GM23338 (cell line): Measurements from ENCODE around the gene XRN1. TPM values are rescaled to one million over a fixed set of nuclear protein-coding genes. Genes with fewer than 3 reads are reported as not detected.

ENCODE experiments used
- ATAC-seq: fragments of 200-7000 bp; cut with Tn5 transposase; 3 replicates; pipeline ENCODE4 v1.9.1; 2020
- DNase-seq: peaks from one replicate; pipeline ENCODE4 v3.0.0-alpha.2; 2015; ENCODE audit warnings: low spot score
- H2AFZ ChIP-seq: fragments of 200-600 bp; sonication (generic); 2 replicates; pipeline ENCODE4 v1.8.0; 2016; ENCODE audit warnings: antibody characterized with exemption, mild to moderate bottlenecking, moderate library complexity
- H3F3A ChIP-seq: fragments of 200-600 bp; sonication (generic); replicated peaks from 2 replicates; pipeline ENCODE4 v1.8.0; 2017; ENCODE audit warnings: antibody characterized with exemption, mixed run types, low read depth
- H3K27ac ChIP-seq: fragments of 200-600 bp; sonication (generic); 2 replicates; pipeline ENCODE4 v1.6.1; 2016; ENCODE audit warnings: low read depth
- H3K27me3 ChIP-seq: fragments of 200-600 bp; sonication (generic); 2 replicates; pipeline ENCODE4 v1.8.0; 2016; ENCODE audit warnings: mild to moderate bottlenecking, mixed run types, moderate library complexity; ENCODE audit not compliant: insufficient read depth
- H3K36me3 ChIP-seq: fragments of 200-600 bp; sonication (generic); 2 replicates; pipeline ENCODE4 v1.8.0; 2016; ENCODE audit warnings: mild to moderate bottlenecking; ENCODE audit not compliant: insufficient read depth
- H3K4me1 ChIP-seq: fragments of 200-600 bp; sonication (generic); 2 replicates; pipeline ENCODE4 v1.8.0; 2016; ENCODE audit warnings: mild to moderate bottlenecking, moderate library complexity; ENCODE audit not compliant: insufficient read depth
- H3K4me2 ChIP-seq: fragments of 200-600 bp; sonication (generic); 2 replicates; pipeline ENCODE4 v1.7.1; 2017; ENCODE audit warnings: mixed run types
- H3K4me3 ChIP-seq: fragments of 200-600 bp; sonication (generic); 2 replicates; pipeline ENCODE4 v1.6.1; 2016; ENCODE audit warnings: mixed run types
- H3K79me2 ChIP-seq: fragments of 200-600 bp; sonication (generic); replicated peaks from 2 replicates; pipeline ENCODE4 v1.8.0; 2017; ENCODE audit warnings: mild to moderate bottlenecking; ENCODE audit not compliant: insufficient read depth
- H3K9me2 ChIP-seq: fragments of 200-600 bp; sonication (generic); 2 replicates; pipeline ENCODE4 v1.8.0; 2017; ENCODE audit not compliant: insufficient read depth
- H4K20me1 ChIP-seq: fragments of 200-600 bp; sonication (generic); replicated peaks from 2 replicates; pipeline ENCODE4 v1.8.0; 2017; ENCODE audit warnings: mild to moderate bottlenecking; ENCODE audit not compliant: insufficient read depth
- H3K27ac Mint-ChIP-seq: 2 replicates; pipeline ENCODE4 v1.8.0; 2020; ENCODE audit warnings: inconsistent platforms, mild to moderate bottlenecking, moderate library complexity, mixed read lengths
- H3K27me3 Mint-ChIP-seq: 3 replicates; pipeline ENCODE4 v1.8.0; 2022; ENCODE audit warnings: low read depth, mild to moderate bottlenecking, moderate library complexity, mixed read lengths, inconsistent platforms; ENCODE audit not compliant: insufficient read depth, poor library complexity
- H3K36me3 Mint-ChIP-seq: 3 replicates; pipeline ENCODE4 v1.8.0; 2021; ENCODE audit warnings: low read depth, mild to moderate bottlenecking, inconsistent platforms, moderate library complexity, mixed read lengths
- H3K4me1 Mint-ChIP-seq: 3 replicates; pipeline ENCODE4 v1.8.0; 2020; ENCODE audit warnings: mild to moderate bottlenecking, inconsistent platforms, mixed read lengths
- H3K4me3 Mint-ChIP-seq: 3 replicates; pipeline ENCODE4 v1.8.0; 2021; ENCODE audit warnings: moderate library complexity, mild to moderate bottlenecking, inconsistent platforms, mixed read lengths
- H3K9me3 Mint-ChIP-seq: 3 replicates; pipeline ENCODE4 v1.8.0; 2020; ENCODE audit warnings: moderate library complexity, mild to moderate bottlenecking, inconsistent platforms, mixed read lengths
- CREB1 ChIP-seq: fragments of 250-450 bp; sonication (Bioruptor Pico); IDR thresholded peaks from 2 replicates; pipeline ENCODE4 v1.5.0; 2020; ENCODE audit warnings: low read depth, mild to moderate bottlenecking, moderate library complexity
- CTCF ChIP-seq, 2 experiments: fragments of 200-600 bp in 1 of 2; sonication (generic) in 1 of 2; conservative IDR thresholded peaks; 2 replicates each; pipeline versions ENCODE4 v1.5.1 to v1.6.1; 2016 to 2017; ENCODE audit warnings: antibody characterized with exemption in 2 of 2, low read depth in 2 of 2, mild to moderate bottlenecking in 2 of 2, moderate library complexity in 1 of 2
- ETS1 ChIP-seq: IDR thresholded peaks from 2 replicates; pipeline ENCODE4 v1.6.1; 2016; ENCODE audit warnings: antibody characterized with exemption
- EZH2 ChIP-seq: fragments of 200-600 bp; sonication (generic); IDR thresholded peaks from one replicate; pipeline ENCODE4 v1.8.0; 2017; ENCODE audit warnings: antibody characterized with exemption, mild to moderate bottlenecking, low read depth; ENCODE audit not compliant: unreplicated experiment
- EZH2phosphoT487 ChIP-seq: fragments of 200-600 bp; sonication (generic); IDR thresholded peaks from one replicate; pipeline ENCODE4 v1.8.1; 2018; ENCODE audit warnings: antibody characterized with exemption; ENCODE audit not compliant: unreplicated experiment
- JUNB ChIP-seq: IDR thresholded peaks from one replicate; pipeline ENCODE4 v1.6.1; 2016; ENCODE audit warnings: antibody characterized with exemption; ENCODE audit not compliant: unreplicated experiment
- NANOG ChIP-seq: IDR thresholded peaks from 2 replicates; pipeline ENCODE4 v1.6.1; 2016; ENCODE audit warnings: antibody characterized with exemption, borderline replicate concordance
- POLR2AphosphoS5 ChIP-seq: IDR thresholded peaks from 2 replicates; pipeline ENCODE4 v1.6.1; 2016; ENCODE audit warnings: antibody characterized with exemption, low read depth
- STAT1 ChIP-seq: IDR thresholded peaks from one replicate; pipeline ENCODE4 v1.6.1; 2016; ENCODE audit warnings: antibody characterized with exemption; ENCODE audit not compliant: unreplicated experiment
- ZNF114 ChIP-seq: fragments of 250-450 bp; sonication (Bioruptor Pico); IDR thresholded peaks from 2 replicates; pipeline ENCODE4 v1.5.0; 2020; ENCODE audit warnings: mild to moderate bottlenecking, moderate library complexity
- ZNF331 ChIP-seq: fragments of 250-450 bp; sonication (Bioruptor Pico); IDR thresholded peaks from 2 replicates; pipeline ENCODE4 v1.5.0; 2020; ENCODE audit warnings: low read depth, mild to moderate bottlenecking, moderate library complexity
- long read RNA-seq: library from polyadenylated mRNA; unstranded; transcript quantifications from one replicate; pipeline ENCODE4 v2.0.0, GENCODE V29; 2020; ENCODE audit not compliant: unreplicated experiment
- polyA plus RNA-seq: library from polyadenylated mRNA; unstranded; fragments of >200 nt; fragmentation: Nextera tagmentation; extraction: Ambion mirVana; gene quantifications from 2 replicates; pipeline ENCODE4 v1.2.1, GENCODE V29; 2016
- total RNA-seq: library from RNA; depleted of rRNA; stranded (reverse); fragments of >200 nt; shearing (Covaris generic); gene quantifications from 2 replicates; pipeline ENCODE4 v1.2.3, GENCODE V29; 2014; rRNA removed

Gene XRN1
- 16.6 and 17.0 TPM in 2 replicates for total RNA-seq
- 10.9 and 13.6 TPM in 2 replicates for polyA plus RNA-seq
- long read RNA-seq, partial matches to known transcripts = 0 of 1 reads
- long read RNA-seq, other reads (novel, unspliced or antisense) = 1 of 1 reads

GRCh38 chr3:142447852-142448823 lies at the start of gene XRN1:
Gene XRN1 (minus strand): TSS chr3:142448037. CDS start chr3:142447944, 93 bp downstream.
- H3K4me1 Mint-ChIP-seq = peaks cover 9% of the 10 kb centered on the region
- peaks cover under 1% of the 10 kb centered on the region; the same call in 1 of the 3 replicates for H3K9me3 Mint-ChIP-seq
- no peaks in the 10 kb centered on the region for H4K20me1 ChIP-seq
- H3K79me2 ChIP-seq = peaks cover 42% of the 10 kb centered on the region
- DNase-seq (peak; percentile 97), ATAC-seq (peak; percentile 99)
- H3K4me1 ChIP-seq = no peaks in the 10 kb centered on the region
- H3K36me3 Mint-ChIP-seq = peaks cover 8% of the 10 kb centered on the region
- TF ChIP-seq CREB1 (peak; percentile 97), CTCF (conservative IDR thresholded peaks at IDR 0.05; ENCODE audit: low read depth in 2 of 2) (no peak), POLR2AphosphoS5 (peak; percentile 94), ZNF331 (CRISPR knock-in tag) (no peak), ETS1 (peak; percentile 39; the same call in 1 of the 2 replicates)
- peak within 1 kb of the TSS; percentile 93 for H3K4me3 ChIP-seq
- H3K9me2 ChIP-seq = peaks cover 3% of the 10 kb centered on the region; the same call in 1 of the 2 replicates
- H3K4me3 Mint-ChIP-seq = peak within 1 kb of the TSS; percentile 96
- peak within 1 kb of the TSS; percentile 97 for H2AFZ ChIP-seq
- H3K27me3 ChIP-seq = no peaks in the 10 kb centered on the region
- peak within 1 kb of the TSS; percentile 99 for H3K27ac Mint-ChIP-seq
- peak within 1 kb of the TSS; percentile 76; the same call in 1 of the 2 replicates for H3K27ac ChIP-seq
- no peaks in the 10 kb centered on the region for H3F3A ChIP-seq
- H3K36me3 ChIP-seq = no peaks in the 10 kb centered on the region
- H3K27me3 Mint-ChIP-seq = no peaks in the 10 kb centered on the region
- H3K4me2 ChIP-seq = peak within 1 kb of the TSS; percentile 81

GRCh38 chr3:142495103-142495502 lies 47.3 kb upstream of the XRN1 start:
- Histone ChIP-seq H3K36me3 (no peaks in the 10 kb centered on the region), H3K4me1 (no peaks in the 10 kb centered on the region), H3K79me2 (no peaks in the 10 kb centered on the region), H4K20me1 (no peaks in the 10 kb centered on the region), H3K9me2 (no peaks in the 10 kb centered on the region), H3K4me3 (no peak overlapping the region), H3K4me2 (no peak overlapping the region), H3F3A (no peaks in the 10 kb centered on the region), H3K27me3 (no peaks in the 10 kb centered on the region), H2AFZ (no peak overlapping the region), H3K27ac (no peak overlapping the region)
- ATAC-seq (no peak), DNase-seq (no peak)
- Mint-ChIP-seq H3K27ac (no peak overlapping the region), H3K27me3 (peaks cover 2% of the 10 kb centered on the region), H3K36me3 (peaks cover 15% of the 10 kb centered on the region; the same call in 2 of the 3 replicates), H3K4me1 (no peaks in the 10 kb centered on the region), H3K9me3 (no peaks in the 10 kb centered on the region), H3K4me3 (no peak overlapping the region)
- no peak for TF ChIP-seq EZH2
- no peak for TF ChIP-seq NANOG
- no peak for TF ChIP-seq CTCF (conservative IDR thresholded peaks at IDR 0.05; ENCODE audit: low read depth in 2 of 2)
- no peak for TF ChIP-seq JUNB
- TF ChIP-seq ZNF114 (CRISPR knock-in tag) = no peak
- no peak for TF ChIP-seq EZH2phosphoT487
- TF ChIP-seq STAT1 = no peak
- no peak for TF ChIP-seq CREB1
- no peak for TF ChIP-seq ZNF331 (CRISPR knock-in tag)
- no peak for TF ChIP-seq ETS1
- no peak for TF ChIP-seq POLR2AphosphoS5
